ENCODE measurements around the gene B3GNT8.

- TF ChIP-seq TAF1 (IDR thresholded peaks at IDR 0.05; ENCODE audit: borderline replicate concordance, low read depth, low read length): no peak
- no peak for TF ChIP-seq POLR2A (IDR thresholded peaks at IDR 0.05; ENCODE audit: low read depth, low read length)
These were observed 50.2 kb downstream of the B3GNT8 start for GRCh38 chr19:41376998-41377365.

All from GM12892 (cell line).